Tibial nerve (tissue), 4 donors: Measurements from ENCODE around the gene GRID1. TPM values are rescaled to one million over a fixed set of nuclear protein-coding genes. Genes with fewer than 3 reads are reported as not detected.
"Not testable (repeated sequence)": the region's sequence is repeated elsewhere in the genome, so short reads cannot be mapped to it uniquely, and the experiment has no call there.

ENCODE experiments used
- DNase-seq, 2 donors: peaks; one replicate each; pipeline ENCODE4 v3.0.0-alpha.2; 2019; ENCODE audit warnings: low spot score in 2 of 2
- H3K27ac ChIP-seq, 4 donors: fragments of 200-600 bp; sonication (generic) in 3 of 4; one replicate each; pipeline ENCODE4 v1.5.1; 2017 to 2019; ENCODE audit warnings: mild to moderate bottlenecking in 1 of 4
- H3K27me3 ChIP-seq, 2 donors: fragments of 200-600 bp; sonication (generic) in 1 of 2; one replicate each; pipeline versions ENCODE4 v1.5.1 to v1.6.0; 2017 to 2019
- H3K36me3 ChIP-seq, 3 donors: fragments of 200-600 bp; sonication (generic); one replicate each; pipeline ENCODE4 v1.5.1; 2018 to 2019
- H3K4me1 ChIP-seq, 4 donors: fragments of 200-600 bp; sonication (generic) in 3 of 4; one replicate each; pipeline ENCODE4 v1.5.1; 2017 to 2019
- H3K4me3 ChIP-seq, 4 donors: fragments of 200-600 bp; sonication (generic) in 3 of 4; one replicate each; pipeline ENCODE4 v1.5.1; 2017 to 2019; ENCODE audit warnings: mild to moderate bottlenecking in 1 of 4, moderate library complexity in 1 of 4
- H3K9me3 ChIP-seq, 4 donors: fragments of 200-600 bp; sonication (generic) in 3 of 4; one replicate each; pipeline ENCODE4 v1.5.1; 2017 to 2019
- EP300 ChIP-seq, 2 donors: sonication (generic); formaldehyde crosslinking; IDR thresholded peaks; one replicate each; pipeline ENCODE4 v1.6.1; 2017; ENCODE audit warnings: antibody characterized with exemption in 2 of 2, mild to moderate bottlenecking in 1 of 2
- POLR2A ChIP-seq, 2 donors: fragments of 450-650 bp; IDR thresholded peaks; one replicate each; pipeline ENCODE4 v1.6.1; 2017; ENCODE audit warnings: antibody characterized with exemption in 2 of 2, mild to moderate bottlenecking in 2 of 2, moderate library complexity in 2 of 2
- WGBS, 2 donors: methylation state at CpG; one replicate each; pipeline ENCODE4 v1.1.5; 2018; 5-methylcytosine and 5-hydroxymethylcytosine counted together
- total RNA-seq, 4 donors: library from RNA; depleted of rRNA; stranded (reverse); fragments of >200 nt; gene quantifications; one replicate each; pipeline ENCODE4 v1.1.0, GENCODE V29; 2016
- TF ChIP-seq, protein P1 (sequence below), 5 experiments: fragments of 200-600 bp in 3 of 5; fragments of 450-650 bp in 2 of 5; sonication (generic) in 3 of 5; IDR thresholded peaks; one replicate each; pipeline ENCODE4 v1.5.1; 2016 to 2019; ENCODE audit warnings: antibody characterized with exemption in 5 of 5, mild to moderate bottlenecking in 3 of 5, moderate library complexity in 2 of 5

The GRID1 gene
- total RNA-seq, 4 donors from 2014 or later, result 7.7 to 16.3 (median 10.5) TPM

- Histone ChIP-seq H3K36me3 (no peaks in the 10 kb centered on the region), H3K27ac (no peak overlapping the region), H3K4me1 (no peaks in the 10 kb centered on the region), H3K9me3 (no peaks in the 10 kb centered on the region), H3K27me3 (no peaks in the 10 kb centered on the region), H3K4me3 (no peak overlapping the region)
- no peak for DNase-seq
- TF ChIP-seq EP300 (IDR thresholded peaks at IDR 0.05) (no peak), POLR2A (IDR thresholded peaks at IDR 0.05) (no peak)
- TF ChIP-seq, protein P1, sequence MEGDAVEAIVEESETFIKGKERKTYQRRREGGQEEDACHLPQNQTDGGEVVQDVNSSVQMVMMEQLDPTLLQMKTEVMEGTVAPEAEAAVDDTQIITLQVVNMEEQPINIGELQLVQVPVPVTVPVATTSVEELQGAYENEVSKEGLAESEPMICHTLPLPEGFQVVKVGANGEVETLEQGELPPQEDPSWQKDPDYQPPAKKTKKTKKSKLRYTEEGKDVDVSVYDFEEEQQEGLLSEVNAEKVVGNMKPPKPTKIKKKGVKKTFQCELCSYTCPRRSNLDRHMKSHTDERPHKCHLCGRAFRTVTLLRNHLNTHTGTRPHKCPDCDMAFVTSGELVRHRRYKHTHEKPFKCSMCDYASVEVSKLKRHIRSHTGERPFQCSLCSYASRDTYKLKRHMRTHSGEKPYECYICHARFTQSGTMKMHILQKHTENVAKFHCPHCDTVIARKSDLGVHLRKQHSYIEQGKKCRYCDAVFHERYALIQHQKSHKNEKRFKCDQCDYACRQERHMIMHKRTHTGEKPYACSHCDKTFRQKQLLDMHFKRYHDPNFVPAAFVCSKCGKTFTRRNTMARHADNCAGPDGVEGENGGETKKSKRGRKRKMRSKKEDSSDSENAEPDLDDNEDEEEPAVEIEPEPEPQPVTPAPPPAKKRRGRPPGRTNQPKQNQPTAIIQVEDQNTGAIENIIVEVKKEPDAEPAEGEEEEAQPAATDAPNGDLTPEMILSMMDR (IDR thresholded peaks at IDR 0.05), result no peak
- WGBS, 2 donors, result 91 to 92% methylated on average over 9 to 10 of the region's 10 CpGs
These were observed 122.9 kb downstream of the GRID1 start for GRCh38 chr10:86243651-86244155.

- DNase-seq, result no peak
- TF ChIP-seq POLR2A (IDR thresholded peaks at IDR 0.05) (no peak), EP300 (IDR thresholded peaks at IDR 0.05) (no peak)
- TF ChIP-seq, protein P1 (IDR thresholded peaks at IDR 0.05), result no peak
- Histone ChIP-seq H3K27me3 (no peaks in the 10 kb centered on the region), H3K4me1 (no peaks in the 10 kb centered on the region), H3K4me3 (no peak overlapping the region), H3K27ac (no peak overlapping the region), H3K9me3 (peaks cover 0 to 5% (median 0%) of the 10 kb centered on the region in 4 donors), H3K36me3 (no peaks in the 10 kb centered on the region)
- WGBS, 2 donors, result 98 to 100% methylated on average over 4 of the region's 4 CpGs
These were observed 123.8 kb downstream of the GRID1 start for GRCh38 chr10:86242761-86243160.

GRCh38 chr10:86238089-86238488, 128.5 kb downstream of the GRID1 start:
- WGBS, 2 donors, result 44 to 50% methylated on average over 2 of the region's 2 CpGs
- DNase-seq, result not testable (repeated sequence)

DNA sequence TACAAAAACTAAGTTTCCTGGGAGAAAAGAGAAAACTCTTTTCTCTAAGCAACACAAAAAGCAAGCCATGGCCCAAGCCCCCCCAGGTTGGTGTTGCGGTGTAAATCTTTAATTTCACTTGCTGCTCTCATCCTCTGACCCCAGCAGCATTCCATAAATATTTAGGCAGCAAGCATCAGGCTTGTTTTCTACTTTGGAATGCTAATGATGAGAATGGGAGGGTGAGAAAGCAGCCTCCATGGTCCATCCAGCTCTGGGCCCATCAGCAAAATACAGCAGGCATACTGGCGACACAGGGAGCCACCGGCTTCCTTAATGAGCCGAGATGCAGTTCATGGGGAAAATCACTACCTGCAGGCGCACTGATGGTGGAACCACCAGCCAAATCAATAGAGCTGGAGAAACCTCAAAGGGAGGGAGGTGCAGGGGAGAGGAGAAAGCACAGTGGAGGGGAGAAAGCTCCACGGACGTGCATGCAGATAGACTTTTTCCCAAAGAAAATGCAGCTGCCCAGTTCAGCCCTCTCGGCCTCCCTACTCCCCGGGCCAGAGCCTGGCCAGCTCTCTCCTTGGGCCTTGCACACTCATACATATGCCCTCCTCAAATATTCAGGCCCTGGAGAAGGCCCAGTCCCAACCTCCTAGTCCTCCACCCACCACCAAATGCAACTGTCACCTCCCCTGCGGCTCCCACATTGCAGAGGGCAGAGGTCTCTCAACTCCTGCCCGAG, 131.9 kb downstream of the GRID1 start:
- Histone ChIP-seq H3K27ac (no peak overlapping the region), H3K27me3 (no peaks in the 10 kb centered on the region), H3K4me1 (peaks cover 0 to 10% (median 0%) of the 10 kb centered on the region in 4 donors), H3K4me3 (no peak overlapping the region), H3K36me3 (no peaks in the 10 kb centered on the region), H3K9me3 (peaks cover 0 to 7% (median 0%) of the 10 kb centered on the region in 4 donors)
- WGBS, 2 donors, result 42 to 52% methylated on average over 11 of the region's 11 CpGs
- DNase-seq, result no peak
- TF ChIP-seq EP300 (IDR thresholded peaks at IDR 0.05) (no peak), POLR2A (IDR thresholded peaks at IDR 0.05) (no peak)
- TF ChIP-seq, protein P1 (IDR thresholded peaks at IDR 0.05), result no peak

More at GRCh38 chr10:86238089-86238488, 128.5 kb downstream of the GRID1 start:
- H3K36me3 ChIP-seq, H3K9me3 ChIP-seq, H3K27me3 ChIP-seq, H3K4me3 ChIP-seq, H3K27ac ChIP-seq: not testable (repeated sequence)
- peaks cover 0 to 10% (median 0%) of the 10 kb centered on the region in 4 donors for H3K4me1 ChIP-seq

DNA sequence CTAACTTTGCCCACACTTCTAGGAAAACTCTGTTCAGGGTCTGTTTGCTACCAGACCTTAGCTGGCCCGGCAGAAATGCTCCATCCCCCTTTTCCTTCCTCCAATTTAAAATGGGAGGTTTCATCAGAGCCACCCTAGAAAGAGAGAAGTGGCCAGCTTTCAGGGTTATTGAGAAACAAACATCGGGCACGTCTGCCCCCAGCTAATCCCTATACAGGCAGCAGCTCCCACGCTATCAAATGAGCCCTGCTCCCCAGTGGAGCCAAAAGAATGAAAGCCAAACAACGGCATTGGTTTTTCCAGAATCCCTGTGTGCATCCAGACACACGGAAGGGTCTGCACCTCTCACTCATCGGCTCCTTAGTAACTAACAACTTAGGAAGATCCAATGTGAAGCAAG, 132.5 kb downstream of the GRID1 start:
- no peaks in the 10 kb centered on the region for H3K27me3 ChIP-seq
- peaks cover 0 to 7% (median 0%) of the 10 kb centered on the region in 4 donors for H3K9me3 ChIP-seq
- H3K4me3 ChIP-seq, result no peak overlapping the region
- DNase-seq, result no peak
- no peaks in the 10 kb centered on the region for H3K36me3 ChIP-seq
- peaks cover 0 to 10% (median 0%) of the 10 kb centered on the region in 4 donors for H3K4me1 ChIP-seq
- no peak for TF ChIP-seq POLR2A (IDR thresholded peaks at IDR 0.05)
- TF ChIP-seq EP300 (IDR thresholded peaks at IDR 0.05), result no peak
- TF ChIP-seq, protein P1 (IDR thresholded peaks at IDR 0.05), result no peak
- H3K27ac ChIP-seq, result no peak overlapping the region
- 22 to 29% methylated on average over 7 of the region's 7 CpGs for WGBS, 2 donors
